Neutrophil (primary cell): ENCODE data around the gene NAIF1.

Experiments
- H3K27ac ChIP-seq: fragments of 200-600 bp; sonication (generic); 2 replicates; pipeline ENCODE4 v1.5.1; 2016; ENCODE audit warnings: mild to moderate bottlenecking, moderate library complexity
- H3K27me3 ChIP-seq: fragments of 200-600 bp; sonication (generic); 2 replicates; pipeline ENCODE4 v1.6.0; 2016; ENCODE audit warnings: mild to moderate bottlenecking
- H3K36me3 ChIP-seq: fragments of 200-600 bp; sonication (generic); 2 replicates; pipeline ENCODE4 v1.5.1; 2017
- H3K4me1 ChIP-seq, 2 experiments: fragments of 200-600 bp in 1 of 2; sonication (generic) in 1 of 2; 1 replicate in 1 of 2; 2 replicates in 1 of 2; pipeline versions ENCODE4 v1.5.1 to v1.6.1; 2013 to 2016; ENCODE audit warnings: low read depth in 1 of 2, low read length in 1 of 2, mild to moderate bottlenecking in 1 of 2, moderate library complexity in 1 of 2; ENCODE audit not compliant: control insufficient read depth in 1 of 2, insufficient read depth in 1 of 2
- H3K4me3 ChIP-seq, 2 experiments: fragments of 200-600 bp in 1 of 2; sonication (generic) in 1 of 2; 1 replicate in 1 of 2; 2 replicates in 1 of 2; pipeline ENCODE4 v1.5.1; 2013 to 2016; ENCODE audit warnings: low read depth in 1 of 2, low read length in 1 of 2, mild to moderate bottlenecking in 1 of 2, moderate library complexity in 1 of 2
- H3K9me3 ChIP-seq: fragments of 200-600 bp; sonication (generic); 2 replicates; pipeline ENCODE4 v1.5.1; 2016
- CTCF ChIP-seq: fragments of 200-600 bp; sonication (generic); IDR thresholded peaks from 2 replicates; pipeline ENCODE4 v1.5.1; 2016; ENCODE audit warnings: antibody characterized with exemption

Gene NAIF1

GRCh38 chr9:128056887-128057723 is 10.0 kb downstream of the NAIF1 start:
- H3K4me3 ChIP-seq, result no peak overlapping the region
- TF ChIP-seq CTCF, result no peak
- no peaks in the 10 kb centered on the region for H3K9me3 ChIP-seq
- peaks cover 38 to 41% of the 10 kb centered on the region in 2 experiments for H3K4me1 ChIP-seq
- H3K27ac ChIP-seq, result no peak overlapping the region
- no peaks in the 10 kb centered on the region for H3K36me3 ChIP-seq
- no peaks in the 10 kb centered on the region for H3K27me3 ChIP-seq

- H3K27ac ChIP-seq, result no peak overlapping the region
- H3K4me1 ChIP-seq, result peaks cover 28 to 31% of the 10 kb centered on the region in 2 experiments
- no peak for TF ChIP-seq CTCF
- H3K36me3 ChIP-seq, result no peaks in the 10 kb centered on the region
- H3K27me3 ChIP-seq, result no peaks in the 10 kb centered on the region
- H3K4me3 ChIP-seq, result no peak overlapping the region
- no peaks in the 10 kb centered on the region for H3K9me3 ChIP-seq
Observed at GRCh38 chr9:128056086-128056485, 11.0 kb downstream of the NAIF1 start.

GRCh38 chr9:128055344-128056040 is 11.6 kb downstream of the NAIF1 start:
- H3K27ac ChIP-seq, result no peak overlapping the region

DNA sequence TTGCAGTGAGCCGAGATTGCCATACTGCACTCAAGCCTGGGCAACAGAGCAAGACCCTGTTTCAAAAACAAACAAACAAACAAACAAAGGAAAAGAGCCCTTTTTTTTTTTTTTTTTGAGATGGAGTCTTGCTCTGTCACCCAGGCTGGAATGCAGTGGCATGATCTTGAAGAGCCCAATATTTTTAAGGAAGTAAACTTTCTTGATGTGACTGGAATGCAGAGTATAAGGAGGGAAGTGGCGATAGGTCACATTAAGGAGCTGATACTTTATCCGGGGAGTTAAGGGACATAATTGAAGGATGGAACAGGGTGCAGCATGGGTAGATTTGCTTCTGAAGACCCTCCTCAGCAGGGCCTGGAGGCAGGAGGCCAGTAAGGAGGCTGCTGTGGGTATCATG is 13.0 kb downstream of the NAIF1 start:
- no peaks in the 10 kb centered on the region for H3K36me3 ChIP-seq
- H3K4me1 ChIP-seq, result peaks cover 28 to 30% of the 10 kb centered on the region in 2 experiments
- H3K27ac ChIP-seq, result peak overlapping the region; percentile 85
- no peak for TF ChIP-seq CTCF
- H3K4me3 ChIP-seq, result no peak overlapping the region
- no peaks in the 10 kb centered on the region for H3K9me3 ChIP-seq
- H3K27me3 ChIP-seq, result no peaks in the 10 kb centered on the region

More at GRCh38 chr9:128055344-128056040, 11.6 kb downstream of the NAIF1 start:
- Histone ChIP-seq H3K4me3 (no peak overlapping the region), H3K4me1 (peaks cover 28 to 30% of the 10 kb centered on the region in 2 experiments), H3K9me3 (no peaks in the 10 kb centered on the region), H3K36me3 (no peaks in the 10 kb centered on the region), H3K27me3 (no peaks in the 10 kb centered on the region)
- TF ChIP-seq CTCF, result no peak

- no peaks in the 10 kb centered on the region for H3K27me3 ChIP-seq
- no peaks in the 10 kb centered on the region for H3K9me3 ChIP-seq
- H3K27ac ChIP-seq, result peak overlapping the region; percentile 85
- H3K4me3 ChIP-seq, result peak overlapping the region in 1 of 2 experiments; percentile 19
- H3K36me3 ChIP-seq, result no peaks in the 10 kb centered on the region
- TF ChIP-seq CTCF, result no peak
- peaks cover 28 to 30% of the 10 kb centered on the region in 2 experiments for H3K4me1 ChIP-seq
Observed at GRCh38 chr9:128053560-128053959, 13.6 kb downstream of the NAIF1 start.
